NB4 (cell line): ENCODE results near the gene EPHB1.
"Not testable (repeated sequence)": the region's sequence is repeated elsewhere in the genome, so short reads cannot be mapped to it uniquely, and the experiment has no call there.

Experiments used
- DNase-seq: peaks from one replicate; pipeline ENCODE4 v3.0.0; 2010; ENCODE audit warnings: low read depth
- H3K4me3 ChIP-seq: one replicate; pipeline ENCODE4 v1.5.1; 2011; ENCODE audit warnings: mild to moderate bottlenecking, low read depth, low read length, moderate library complexity
- MYC ChIP-seq: IDR thresholded peaks from 2 replicates; pipeline ENCODE4 v1.6.1; 2011; ENCODE audit warnings: low read depth, low read length
- POLR2A ChIP-seq: IDR thresholded peaks from 2 replicates; pipeline ENCODE4 v1.6.1; 2011; ENCODE audit warnings: mild to moderate bottlenecking; ENCODE audit not compliant: insufficient read length; ENCODE audit errors: extremely low read depth
- TF ChIP-seq, protein P1 (sequence below): IDR thresholded peaks from one replicate; pipeline ENCODE4 v1.5.1; 2012; ENCODE audit warnings: low read depth, low read length
- TF ChIP-seq, protein P2 (sequence below): IDR thresholded peaks from 2 replicates; pipeline ENCODE4 v1.6.1; 2011; ENCODE audit warnings: low read depth, low read length

Gene EPHB1

DNA sequence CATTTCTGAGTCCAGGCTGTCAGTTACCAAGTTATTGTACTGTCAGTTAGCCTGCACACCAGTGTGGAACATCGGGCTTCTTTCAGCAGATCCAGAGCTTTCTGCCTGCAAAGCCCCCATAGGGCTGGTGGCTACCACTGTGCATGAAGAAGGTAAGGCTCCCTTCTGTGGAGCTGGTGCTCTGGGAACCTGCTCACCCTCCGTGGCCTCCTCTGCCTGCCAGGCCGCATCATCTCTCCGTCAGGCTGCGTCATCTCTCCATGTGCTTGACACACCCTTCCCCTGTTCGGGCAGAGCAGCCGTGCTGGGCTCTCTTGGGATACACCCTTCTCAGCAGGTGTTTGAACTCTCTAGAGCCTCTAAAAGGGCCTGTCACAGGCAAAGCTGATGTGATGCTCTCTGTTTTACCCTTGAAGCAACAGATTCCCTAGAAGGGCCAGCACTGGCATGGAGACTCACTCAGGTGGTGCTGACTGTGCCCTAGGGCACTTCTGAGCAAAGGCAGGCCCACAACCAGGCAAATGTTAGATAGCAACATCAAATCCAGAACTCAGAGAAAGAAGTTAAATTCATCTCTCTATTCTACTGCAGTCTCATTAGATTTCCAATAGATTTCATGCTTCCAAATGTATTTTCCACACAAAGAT lies 261.1 kb downstream of the EPHB1 start:
- no peak overlapping the region for H3K4me3 ChIP-seq
- no peak for DNase-seq
- TF ChIP-seq POLR2A (no peak), MYC (no peak)
- TF ChIP-seq, protein P1, sequence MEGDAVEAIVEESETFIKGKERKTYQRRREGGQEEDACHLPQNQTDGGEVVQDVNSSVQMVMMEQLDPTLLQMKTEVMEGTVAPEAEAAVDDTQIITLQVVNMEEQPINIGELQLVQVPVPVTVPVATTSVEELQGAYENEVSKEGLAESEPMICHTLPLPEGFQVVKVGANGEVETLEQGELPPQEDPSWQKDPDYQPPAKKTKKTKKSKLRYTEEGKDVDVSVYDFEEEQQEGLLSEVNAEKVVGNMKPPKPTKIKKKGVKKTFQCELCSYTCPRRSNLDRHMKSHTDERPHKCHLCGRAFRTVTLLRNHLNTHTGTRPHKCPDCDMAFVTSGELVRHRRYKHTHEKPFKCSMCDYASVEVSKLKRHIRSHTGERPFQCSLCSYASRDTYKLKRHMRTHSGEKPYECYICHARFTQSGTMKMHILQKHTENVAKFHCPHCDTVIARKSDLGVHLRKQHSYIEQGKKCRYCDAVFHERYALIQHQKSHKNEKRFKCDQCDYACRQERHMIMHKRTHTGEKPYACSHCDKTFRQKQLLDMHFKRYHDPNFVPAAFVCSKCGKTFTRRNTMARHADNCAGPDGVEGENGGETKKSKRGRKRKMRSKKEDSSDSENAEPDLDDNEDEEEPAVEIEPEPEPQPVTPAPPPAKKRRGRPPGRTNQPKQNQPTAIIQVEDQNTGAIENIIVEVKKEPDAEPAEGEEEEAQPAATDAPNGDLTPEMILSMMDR: no peak
- TF ChIP-seq, protein P2, sequence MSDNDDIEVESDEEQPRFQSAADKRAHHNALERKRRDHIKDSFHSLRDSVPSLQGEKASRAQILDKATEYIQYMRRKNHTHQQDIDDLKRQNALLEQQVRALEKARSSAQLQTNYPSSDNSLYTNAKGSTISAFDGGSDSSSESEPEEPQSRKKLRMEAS: no peak

DNA sequence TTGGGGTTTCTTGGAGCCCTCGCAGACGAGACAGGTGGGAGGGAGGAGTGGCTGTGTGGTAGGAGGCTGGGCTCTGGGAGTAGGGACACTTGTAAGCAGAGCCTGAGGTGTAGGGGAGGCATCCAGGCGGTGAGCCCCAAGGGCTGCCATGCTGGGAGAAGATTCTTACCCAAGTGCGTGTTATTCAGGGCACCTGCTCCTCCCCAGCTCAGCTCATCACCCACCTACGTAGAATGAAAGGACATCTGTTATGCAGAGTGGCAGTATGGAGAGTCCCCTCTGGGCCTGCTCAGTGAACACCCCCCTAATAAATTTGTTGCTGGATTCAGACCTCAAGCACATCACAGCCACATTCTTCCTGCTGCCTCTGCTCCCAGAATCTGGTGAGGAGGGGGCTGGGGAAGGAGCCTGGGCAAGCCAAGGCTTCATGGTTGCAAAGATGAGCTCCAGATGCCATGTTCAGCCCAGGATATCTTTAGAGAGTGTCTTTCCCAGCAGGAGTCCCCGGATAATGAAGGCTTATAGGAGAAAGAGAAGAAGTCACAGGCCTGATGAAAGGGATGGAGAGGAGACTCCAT lies 261.8 kb downstream of the EPHB1 start:
- no peak overlapping the region for H3K4me3 ChIP-seq
- TF ChIP-seq, protein P1: no peak
- no peak for TF ChIP-seq MYC
- TF ChIP-seq, protein P2: no peak
- no peak for TF ChIP-seq POLR2A
- no peak for DNase-seq

DNA sequence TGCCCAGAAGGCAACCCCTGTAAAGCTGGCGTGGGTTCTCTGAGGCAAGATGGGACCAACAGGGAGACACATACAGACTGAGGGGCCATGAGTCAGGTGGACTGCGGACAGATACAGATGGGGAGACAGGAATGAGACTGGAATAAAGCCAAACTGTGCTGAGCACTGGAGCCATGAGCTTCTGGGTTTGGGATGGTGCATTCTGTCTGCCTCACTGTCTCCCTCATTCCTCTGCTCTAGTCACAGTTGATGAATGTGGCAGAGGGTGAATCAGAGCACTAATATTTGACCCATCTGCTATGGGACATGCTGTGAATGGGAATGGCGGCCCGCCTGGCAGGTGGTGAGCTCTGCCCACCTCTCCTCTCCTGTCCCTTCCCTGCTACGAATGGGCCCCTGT lies 262.9 kb downstream of the EPHB1 start:
- TF ChIP-seq POLR2A (no peak), MYC (no peak)
- TF ChIP-seq, protein P2: no peak
- TF ChIP-seq, protein P1: no peak
- H3K4me3 ChIP-seq: no peak overlapping the region
- DNase-seq: no peak

DNA sequence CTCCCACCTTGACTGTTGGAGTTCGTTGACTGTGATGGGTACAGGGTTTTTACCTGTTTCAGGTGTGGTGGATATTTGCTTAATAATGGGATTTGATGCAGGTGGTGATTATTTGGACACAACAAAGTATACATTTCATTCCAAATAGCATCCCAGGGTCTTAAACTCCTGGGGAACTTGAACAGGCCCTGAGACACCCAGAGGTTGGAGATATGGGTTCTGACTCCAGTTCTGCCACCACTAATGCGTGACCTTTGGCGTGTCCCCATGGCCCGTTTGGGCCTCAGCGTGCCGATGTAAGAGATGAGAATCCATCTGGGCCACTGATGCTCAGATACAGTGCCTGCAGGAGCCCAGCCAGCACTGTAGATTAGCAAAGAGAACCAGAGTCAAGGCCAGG lies 264.5 kb downstream of the EPHB1 start:
- H3K4me3 ChIP-seq: no peak overlapping the region
- TF ChIP-seq MYC (no peak), POLR2A (no peak)
- TF ChIP-seq, protein P1: no peak
- TF ChIP-seq, protein P2: no peak
- DNase-seq: no peak

DNA sequence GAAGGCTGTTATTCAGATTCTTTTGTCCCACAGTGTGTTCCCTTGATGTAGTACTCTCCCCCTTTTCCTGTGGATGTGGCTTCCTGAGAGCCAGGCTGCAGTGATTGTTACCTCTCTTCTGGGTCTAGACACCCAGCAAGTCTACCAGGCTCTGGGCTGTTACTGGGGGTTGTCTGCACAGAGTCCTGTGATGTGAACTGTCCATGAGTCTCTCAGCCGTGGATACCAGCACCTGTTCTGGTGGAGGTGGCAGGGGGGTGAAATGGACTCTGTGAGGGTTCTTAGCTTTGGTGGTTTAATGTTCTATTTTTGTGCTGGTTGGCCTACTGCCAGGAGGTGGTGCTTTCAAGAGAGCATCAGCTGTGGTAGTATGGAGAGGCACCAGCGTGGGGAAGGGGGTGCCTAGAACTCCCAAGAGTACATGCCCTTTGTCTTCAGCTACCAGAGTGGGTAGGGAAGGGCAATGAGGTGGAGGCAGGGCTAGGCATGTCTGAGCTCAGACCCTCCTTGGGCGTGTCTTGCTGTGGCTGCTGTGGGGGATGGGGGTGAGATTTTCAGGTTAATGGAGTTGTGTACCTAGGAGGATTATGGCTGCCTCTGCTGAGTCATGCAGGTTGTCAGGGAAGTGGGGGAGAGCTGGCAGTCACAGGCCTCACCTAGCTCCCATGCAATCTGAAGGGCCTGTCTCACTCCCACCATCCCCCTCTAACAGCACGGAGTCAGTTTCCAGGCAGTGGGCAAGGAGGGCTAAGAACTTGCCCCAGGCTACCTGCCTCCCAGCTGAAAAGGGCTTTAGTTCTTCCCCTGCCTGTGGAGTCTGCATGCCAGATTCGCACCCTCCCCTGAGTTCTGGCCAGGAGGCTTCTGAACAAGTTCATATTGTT lies 272.0 kb downstream of the EPHB1 start:
- H3K4me3 ChIP-seq, DNase-seq: not testable (repeated sequence)

DNA sequence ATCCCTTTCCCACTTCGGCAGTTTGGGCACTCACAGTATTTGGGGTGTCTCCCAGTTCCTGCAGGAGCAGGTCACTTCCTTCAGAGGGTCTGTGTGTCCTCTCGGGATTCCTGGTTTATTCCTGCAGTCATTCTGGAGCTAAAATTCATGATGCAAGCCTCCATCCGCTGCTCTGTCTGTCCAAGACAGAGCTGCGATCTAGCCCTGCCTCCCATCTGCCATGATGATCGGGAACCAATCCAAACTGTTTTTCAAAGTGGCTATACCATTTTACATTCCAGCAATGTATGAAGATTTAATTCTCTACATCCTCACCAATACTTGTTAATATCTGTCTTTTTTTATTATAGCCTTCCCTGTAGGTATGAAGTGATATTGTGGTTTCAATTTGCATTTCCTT lies 273.0 kb downstream of the EPHB1 start:
- H3K4me3 ChIP-seq: no peak overlapping the region
- DNase-seq: no peak
- TF ChIP-seq POLR2A (no peak), MYC (no peak)
- TF ChIP-seq, protein P1: no peak
- TF ChIP-seq, protein P2: no peak
